GM21717 (cell line): ENCODE measurements around the gene NDUFB7.
"Not testable (repeated sequence)": the region's sequence is repeated elsewhere in the genome, so short reads cannot be mapped to it uniquely, and the experiment has no call there.

ENCODE experiments used
- ATAC-seq: cut with Tn5 transposase; IDR thresholded peaks from one replicate; pipeline ENCODE4 v1.9.1; 2021; ENCODE audit warnings: mild to moderate bottlenecking, moderate library complexity; ENCODE audit not compliant: unreplicated experiment

NDUFB7 gene

GRCh38 chr19:14575428-14575980, 3.6 kb upstream of the NDUFB7 start:
- ATAC-seq: no peak

GRCh38 chr19:14570864-14571527, 870 bp downstream of the NDUFB7 start:
- ATAC-seq: no peak

- ATAC-seq: no peak
Measured at GRCh38 chr19:14567079-14567478, 4.8 kb downstream of the NDUFB7 start.

GRCh38 chr19:14566712-14567077, 5.2 kb downstream of the NDUFB7 start:
- no peak for ATAC-seq

GRCh38 chr19:14565765-14566711, 5.8 kb downstream of the NDUFB7 start:
- ATAC-seq: no peak

- no peak for ATAC-seq
Measured at GRCh38 chr19:14565298-14565679, 6.6 kb downstream of the NDUFB7 start.

GRCh38 chr19:14564652-14565297, 7.1 kb downstream of the NDUFB7 start:
- not testable (repeated sequence) for ATAC-seq

- no peak for ATAC-seq
Measured at GRCh38 chr19:14563989-14564651, 7.7 kb downstream of the NDUFB7 start.

GRCh38 chr19:14563590-14563926, 8.3 kb downstream of the NDUFB7 start:
- no peak for ATAC-seq

- ATAC-seq: no peak
Measured at GRCh38 chr19:14562660-14563589, 8.9 kb downstream of the NDUFB7 start.

- ATAC-seq: no peak
Measured at GRCh38 chr19:14561847-14562351, 10.0 kb downstream of the NDUFB7 start.

- no peak for ATAC-seq
Measured at GRCh38 chr19:14561249-14561648, 10.6 kb downstream of the NDUFB7 start.

- ATAC-seq: no peak
Measured at GRCh38 chr19:14560776-14561108, 11.1 kb downstream of the NDUFB7 start.

- no peak for ATAC-seq
Measured at GRCh38 chr19:14559916-14560775, 11.7 kb downstream of the NDUFB7 start.

- no peak for ATAC-seq
Measured at GRCh38 chr19:14558370-14559066, 13.3 kb downstream of the NDUFB7 start.

GRCh38 chr19:14556662-14557188, 15.1 kb downstream of the NDUFB7 start:
- no peak for ATAC-seq

GRCh38 chr19:14555918-14556661, 15.8 kb downstream of the NDUFB7 start:
- no peak for ATAC-seq
